Ovary (tissue), 9 donors: Measurements from ENCODE around the gene SCN4A. TPM values are rescaled to one million over a fixed set of nuclear protein-coding genes. Genes with fewer than 3 reads are reported as not detected.

ENCODE experiments used
- DNase-seq, 5 donors: peaks; one replicate each; pipeline ENCODE4 v3.0.0-alpha.2; 2019 to 2020
- H3K27ac ChIP-seq, 2 donors: fragments of 200-600 bp; one replicate each; pipeline versions ENCODE4 v1.5.1 to v1.8.0; 2019 to 2022
- H3K27me3 ChIP-seq: fragments of 200-600 bp; one replicate; pipeline ENCODE4 v1.8.0; 2022
- H3K36me3 ChIP-seq: fragments of 200-600 bp; sonication (generic); one replicate; pipeline ENCODE4 v1.5.1; 2019
- H3K4me1 ChIP-seq: one replicate; pipeline ENCODE4 v1.8.1; 2013; ENCODE audit warnings: mild to moderate bottlenecking, moderate library complexity; ENCODE audit not compliant: insufficient read depth
- H3K4me3 ChIP-seq: fragments of 200-600 bp; sonication (generic); one replicate; pipeline ENCODE4 v1.5.1; 2017
- H3K9me3 ChIP-seq, 2 donors: fragments of 200-600 bp in 1 of 2; sonication (generic) in 1 of 2; one replicate each; pipeline versions ENCODE4 v1.5.1 to v1.8.1; 2013 to 2019; ENCODE audit warnings: mild to moderate bottlenecking in 1 of 2, moderate library complexity in 1 of 2
- CTCF ChIP-seq, 3 donors: fragments of 450-650 bp in 2 of 3; fragments of 200-600 bp in 1 of 3; IDR thresholded peaks; one replicate each; pipeline versions ENCODE4 v1.5.1 to v1.8.0; 2016 to 2022; ENCODE audit warnings: antibody characterized with exemption in 3 of 3, mild to moderate bottlenecking in 1 of 3
- EP300 ChIP-seq: sonication (generic); formaldehyde crosslinking; IDR thresholded peaks from one replicate; pipeline ENCODE4 v1.6.1; 2017; ENCODE audit warnings: antibody characterized with exemption
- POLR2A ChIP-seq: fragments of 450-650 bp; IDR thresholded peaks from one replicate; pipeline ENCODE4 v1.6.1; 2017; ENCODE audit warnings: antibody characterized with exemption, mild to moderate bottlenecking, moderate library complexity
- WGBS, 3 donors: extraction: QIAGEN DNeasy Blood & Tissue Kit in 1 of 3; methylation state at CpG; one replicate each; pipeline versions ENCODE4 v1.1.5 to v1.1.7; 2013 to 2017; 5-methylcytosine and 5-hydroxymethylcytosine counted together
- intact Hi-C, 4 donors: fragments of 100-400 bp; cut with DNase I; formaldehyde crosslinking; loops; one replicate each; pipeline versions ENCODE4 v1.11.0 to v1.15.1; 2022 to 2023
- polyA plus RNA-seq, 2 donors: library from polyadenylated mRNA; stranded (reverse); fragments of 200-250 nt in 1 of 2; fragments of 350-450 nt in 1 of 2; fragmentation: Illumina TruSeq in 1 of 2; extraction: RNeasy Lipid Tissue Mini Kit (QIAGEN cat#74804) in 1 of 2; gene quantifications; one replicate each; pipeline ENCODE4 v1.2.3, GENCODE V29; 2013 to 2014
- total RNA-seq, 7 donors: library from RNA; depleted of rRNA in 2 of 7; stranded (reverse); fragments of >200 nt in 2 of 7; fragmentation: NEBNext Ultra II Directional in 3 of 7; extraction: Animal tissue kit (Norgen Biotek cat#: 25700) in 3 of 7; gene quantifications; one replicate each; pipeline versions ENCODE4 v1.1.0 to v1.2.4, GENCODE V29; 2016 to 2023
- donor health status: DM: no; HTN: no; CAD: no; lungs with moderate emphysema.
- donor health status: DM: no; HTN: no; CAD: no.
- donor health status: Bipolar disorder and iron deficiency.
- donor health status: DM: yes; HTN: yes; CAD: no.
- donor health status: DM: no; HTN: no; CAD: no.
- donor health status: DM: yes; HTN: yes; CAD: no.

Gene SCN4A
- total and polyA plus RNA-seq, 9 donors = 0.27 to 2.5 (median 0.62) TPM; not detected in 1

GRCh38 chr17:63962298-63962744 lies 10.4 kb downstream of the SCN4A start:
- no peak overlapping the region for H3K4me3 ChIP-seq
- H3K36me3 ChIP-seq = no peaks in the 10 kb centered on the region
- WGBS, 3 donors = 53 to 61% (median 60%) methylated on average over 10 of the region's 10 CpGs
- TF ChIP-seq CTCF (IDR thresholded peaks at IDR 0.05) = no peak
- H3K27me3 ChIP-seq = no peaks in the 10 kb centered on the region
- H3K4me1 ChIP-seq = peaks cover 9% of the 10 kb centered on the region
- intact Hi-C loops = no loop called here
- DNase-seq = no peak
- H3K9me3 ChIP-seq = no peaks in the 10 kb centered on the region
- H3K27ac ChIP-seq = no peak overlapping the region

GRCh38 chr17:63961355-63962212 lies 11.1 kb downstream of the SCN4A start:
- no peak overlapping the region for H3K27ac ChIP-seq
- no peaks in the 10 kb centered on the region for H3K9me3 ChIP-seq
- H3K4me3 ChIP-seq = no peak overlapping the region
- peak; percentile 66 to 85 (median 78) for DNase-seq
- 15 to 20% (median 16%) methylated on average over 36 to 37 of the region's 37 CpGs for WGBS, 3 donors
- H3K36me3 ChIP-seq = no peaks in the 10 kb centered on the region
- peaks cover 13% of the 10 kb centered on the region for H3K4me1 ChIP-seq
- TF ChIP-seq CTCF (IDR thresholded peaks at IDR 0.05) = no peak
- TF ChIP-seq EP300 = no peak
- no peak for TF ChIP-seq POLR2A
- intact Hi-C loops = no loop called here
- H3K27me3 ChIP-seq = no peaks in the 10 kb centered on the region

GRCh38 chr17:63960430-63960829 lies 12.3 kb downstream of the SCN4A start:
- Histone ChIP-seq H3K4me1 (peaks cover 20% of the 10 kb centered on the region), H3K27ac (no peak overlapping the region), H3K27me3 (no peaks in the 10 kb centered on the region), H3K36me3 (no peaks in the 10 kb centered on the region), H3K9me3 (no peaks in the 10 kb centered on the region), H3K4me3 (no peak overlapping the region)
- no peak for TF ChIP-seq CTCF (IDR thresholded peaks at IDR 0.05)
- TF ChIP-seq EP300 = no peak
- TF ChIP-seq POLR2A = no peak
- DNase-seq = peak in 1 of 5 donors; percentile 10
- intact Hi-C loops = no loop called here
- WGBS, 3 donors = 86 to 89% (median 88%) methylated on average over 7 of the region's 7 CpGs

GRCh38 chr17:63960006-63960405 lies 12.7 kb downstream of the SCN4A start:
- H3K27ac ChIP-seq = no peak overlapping the region
- no peaks in the 10 kb centered on the region for H3K27me3 ChIP-seq
- peaks cover 20% of the 10 kb centered on the region for H3K4me1 ChIP-seq
- DNase-seq = no peak
- H3K36me3 ChIP-seq = no peaks in the 10 kb centered on the region
- 86 to 93% (median 89%) methylated on average over 9 of the region's 9 CpGs for WGBS, 3 donors
- H3K9me3 ChIP-seq = no peaks in the 10 kb centered on the region
- TF ChIP-seq POLR2A (no peak), EP300 (no peak), CTCF (IDR thresholded peaks at IDR 0.05) (no peak)
- H3K4me3 ChIP-seq = no peak overlapping the region
- intact Hi-C loops = no loop called here
